H7 (cell line): ENCODE results near the gene TSGA10IP. TPM values are rescaled to one million over a fixed set of nuclear protein-coding genes. Genes with fewer than 3 reads are reported as not detected.

Source experiments
- DNase-seq: peaks from one replicate; pipeline ENCODE4 v3.0.0; 2012
- H3K27me3 ChIP-seq: 2 replicates; pipeline ENCODE4 v1.6.0; 2011; ENCODE audit warnings: mild to moderate bottlenecking, low read length; ENCODE audit not compliant: control insufficient read depth, insufficient read depth
- H3K36me3 ChIP-seq: replicated peaks from 2 replicates; pipeline ENCODE4 v1.5.1; 2011; ENCODE audit warnings: low read length; ENCODE audit not compliant: control insufficient read depth, insufficient read depth
- H3K4me3 ChIP-seq: 2 replicates; pipeline ENCODE4 v1.5.1; 2011; ENCODE audit warnings: low read depth, mild to moderate bottlenecking, control low read depth, low read length, moderate library complexity; ENCODE audit not compliant: insufficient read depth
- total RNA-seq: library from RNA; depleted of rRNA; stranded (reverse); fragments of >200 nt; shearing (Covaris generic); gene quantifications from 2 replicates; pipeline ENCODE4 v1.2.3, GENCODE V29; 2014

The TSGA10IP gene
- total RNA-seq, 1 experiment from 2014 or later, result 1.7 TPM

DNA sequence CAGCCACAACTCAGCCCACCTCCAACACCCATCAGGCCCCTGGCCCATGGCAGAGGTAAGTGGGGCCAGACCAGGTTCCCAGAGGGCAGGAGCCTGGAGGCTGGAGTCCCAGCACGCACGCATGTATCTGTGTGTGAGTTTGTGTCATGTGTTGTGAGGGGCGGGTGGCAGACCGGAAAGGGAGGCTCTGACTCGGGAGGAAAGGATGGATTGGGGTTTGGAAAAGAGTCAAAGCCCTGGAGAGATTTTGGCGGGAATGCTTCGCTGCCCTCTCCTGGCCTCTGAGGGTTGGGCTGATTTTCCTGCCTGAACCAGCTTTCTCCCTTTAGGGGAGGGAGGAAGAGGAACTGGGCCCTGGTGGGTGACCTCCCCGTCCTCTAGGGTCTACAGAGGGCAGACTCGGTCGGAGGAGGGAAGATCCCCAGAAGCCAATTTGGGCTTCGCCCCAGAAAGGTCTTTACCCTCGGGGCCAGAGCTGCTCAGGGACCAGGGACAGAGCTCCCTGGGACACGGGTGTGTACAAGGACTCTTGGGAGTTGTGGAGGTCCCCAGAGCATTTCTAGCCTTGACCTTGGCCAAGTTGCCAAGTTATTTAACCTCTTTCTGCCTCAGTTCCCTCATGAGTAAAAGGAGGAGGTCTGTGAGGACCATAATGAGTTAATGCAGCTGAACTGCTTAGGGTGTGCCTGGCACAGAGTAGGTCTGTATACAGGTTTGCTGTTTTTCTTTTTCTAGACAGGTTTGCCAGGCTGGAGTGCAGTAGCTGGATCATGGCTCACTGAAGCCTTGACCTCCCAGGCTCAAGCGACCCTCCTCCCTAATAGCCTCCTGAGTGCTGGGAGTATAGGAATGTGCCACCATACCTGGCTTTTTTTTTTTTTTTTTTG is 33.4 kb upstream of the TSGA10IP start:
- Histone ChIP-seq H3K27me3 (no peaks in the 10 kb centered on the region; the same call in 1 of the 2 replicates), H3K4me3 (no peak overlapping the region), H3K36me3 (no peaks in the 10 kb centered on the region)
- peak; percentile 89 for DNase-seq

DNA sequence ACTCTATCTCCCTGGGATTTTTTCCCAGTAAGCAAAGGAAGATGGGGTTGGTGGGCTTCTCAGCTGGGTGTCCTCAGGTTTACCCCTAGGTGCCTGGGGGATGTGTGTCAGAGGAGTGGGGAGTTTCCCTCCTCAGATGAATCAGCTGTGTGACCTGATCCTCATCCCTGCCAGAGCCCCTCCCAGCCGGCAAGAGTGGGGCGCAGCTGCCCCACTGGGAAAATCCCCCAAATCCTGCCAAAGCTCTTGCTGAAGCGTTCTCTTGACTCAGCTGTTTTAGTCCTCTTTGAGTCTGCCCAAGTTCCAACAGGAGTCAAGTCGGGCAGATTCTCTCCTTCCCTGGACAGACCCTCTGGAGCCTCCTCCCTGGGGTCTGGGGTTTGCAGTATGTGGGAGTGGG is 32.4 kb upstream of the TSGA10IP start:
- no peaks in the 10 kb centered on the region for H3K36me3 ChIP-seq
- no peak overlapping the region for H3K4me3 ChIP-seq
- DNase-seq, result peak; percentile 35
- no peaks in the 10 kb centered on the region; the same call in 1 of the 2 replicates for H3K27me3 ChIP-seq

DNA sequence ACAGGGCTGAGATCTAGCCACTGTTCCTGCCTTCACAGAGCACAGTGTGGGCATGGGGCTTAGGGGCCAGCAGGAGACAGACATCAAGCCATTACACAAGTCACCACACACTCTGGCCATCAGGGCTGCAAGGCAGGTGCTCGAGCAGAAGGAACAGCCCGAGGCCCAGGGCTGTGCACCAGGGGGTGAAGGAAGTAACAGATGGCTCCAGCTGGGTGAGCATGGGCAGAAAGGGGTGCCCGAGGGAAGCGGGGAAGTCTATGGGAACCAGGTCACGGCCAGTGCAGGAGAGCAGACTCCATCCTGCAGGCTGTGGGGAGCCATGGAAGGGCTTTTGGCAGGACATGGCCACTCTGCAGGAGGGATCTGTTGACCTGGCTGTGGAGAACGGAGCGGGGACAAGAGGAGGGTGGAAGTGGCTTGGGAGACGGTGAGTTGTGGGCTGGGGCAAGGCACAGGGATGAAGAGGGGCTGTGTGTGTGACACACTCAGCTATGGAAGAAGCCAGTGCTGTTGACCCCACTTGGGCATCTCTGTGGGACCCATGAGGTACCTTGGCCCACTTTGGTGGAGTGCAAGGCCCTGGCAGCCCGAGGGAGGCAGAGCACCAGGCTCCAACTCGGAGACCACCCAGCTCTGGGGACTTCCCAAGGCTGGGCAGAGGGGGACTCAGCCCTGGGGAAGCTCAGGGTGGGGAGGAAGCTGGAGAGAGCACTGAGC is 30.0 kb upstream of the TSGA10IP start:
- DNase-seq, result no peak
- Histone ChIP-seq H3K36me3 (no peaks in the 10 kb centered on the region), H3K4me3 (peak overlapping the region; percentile 22; the same call in 1 of the 2 replicates), H3K27me3 (no peaks in the 10 kb centered on the region)

DNA sequence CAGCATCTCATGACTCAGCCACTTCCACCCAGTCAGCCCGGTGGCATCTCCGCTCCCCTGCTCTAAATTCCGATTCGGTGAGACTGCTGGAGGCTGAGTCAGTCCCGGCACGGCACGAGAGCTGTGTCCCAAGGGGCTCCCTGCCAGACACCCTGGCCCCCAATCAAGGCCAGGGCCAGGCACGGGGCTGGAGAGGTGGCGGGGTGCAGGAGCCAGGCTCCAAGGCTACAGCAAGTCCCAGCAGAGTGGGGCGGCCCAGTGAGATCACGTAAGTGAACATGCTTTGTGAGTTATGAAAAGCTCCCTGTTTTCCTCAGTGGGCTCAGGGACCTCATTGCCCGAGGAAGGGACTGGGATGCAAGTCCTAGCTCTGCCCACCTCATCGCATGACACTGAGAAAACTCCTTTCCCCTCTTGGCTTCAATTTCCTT is 29.4 kb upstream of the TSGA10IP start:
- Histone ChIP-seq H3K4me3 (peak overlapping the region; percentile 22), H3K27me3 (no peaks in the 10 kb centered on the region), H3K36me3 (no peaks in the 10 kb centered on the region; the same call in 1 of the 2 replicates)
- peak; percentile 77 for DNase-seq

DNA sequence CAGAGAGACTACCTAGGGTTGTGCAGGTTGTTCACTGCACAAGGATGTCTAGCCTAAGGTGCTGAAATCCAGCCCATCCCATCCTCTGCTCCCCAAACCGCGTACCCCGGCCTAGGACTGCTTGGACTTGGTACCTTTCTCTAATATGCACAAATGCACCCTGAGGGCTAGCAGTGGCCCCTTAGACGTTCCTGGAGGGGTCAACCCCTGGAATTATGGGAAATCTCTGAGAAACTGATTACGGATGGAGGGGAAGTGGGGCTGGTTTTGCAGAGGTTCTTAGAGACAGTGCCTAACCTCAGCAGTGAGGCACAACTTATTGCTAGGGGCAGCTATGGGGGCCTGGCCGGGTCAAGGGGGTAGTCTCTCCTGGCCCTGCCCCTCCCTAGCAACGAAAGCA is 28.9 kb upstream of the TSGA10IP start:
- no peaks in the 10 kb centered on the region; the same call in 1 of the 2 replicates for H3K36me3 ChIP-seq
- DNase-seq, result no peak
- H3K27me3 ChIP-seq, result no peaks in the 10 kb centered on the region
- H3K4me3 ChIP-seq, result no peak overlapping the region; the same call in 1 of the 2 replicates

DNA sequence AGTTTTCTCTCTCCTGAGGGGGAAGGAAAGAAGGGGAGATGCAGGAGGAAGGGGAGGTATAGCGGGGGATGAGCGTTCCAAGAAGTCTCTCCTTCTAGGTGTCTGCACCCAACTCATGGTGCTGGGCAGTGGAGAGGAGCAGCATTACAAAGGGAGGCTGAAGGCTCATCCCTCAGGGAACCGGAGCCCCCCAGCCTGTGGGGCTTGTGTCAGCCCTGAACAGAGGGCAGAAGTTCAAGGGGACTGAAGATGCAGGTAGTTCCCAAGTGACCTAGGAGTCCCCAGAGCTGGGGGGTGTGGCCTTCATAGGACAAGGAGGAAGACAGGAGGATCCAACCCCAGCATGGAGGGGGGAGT is 28.2 kb upstream of the TSGA10IP start:
- Histone ChIP-seq H3K27me3 (no peaks in the 10 kb centered on the region), H3K4me3 (no peak overlapping the region), H3K36me3 (no peaks in the 10 kb centered on the region; the same call in 1 of the 2 replicates)
- no peak for DNase-seq

DNA sequence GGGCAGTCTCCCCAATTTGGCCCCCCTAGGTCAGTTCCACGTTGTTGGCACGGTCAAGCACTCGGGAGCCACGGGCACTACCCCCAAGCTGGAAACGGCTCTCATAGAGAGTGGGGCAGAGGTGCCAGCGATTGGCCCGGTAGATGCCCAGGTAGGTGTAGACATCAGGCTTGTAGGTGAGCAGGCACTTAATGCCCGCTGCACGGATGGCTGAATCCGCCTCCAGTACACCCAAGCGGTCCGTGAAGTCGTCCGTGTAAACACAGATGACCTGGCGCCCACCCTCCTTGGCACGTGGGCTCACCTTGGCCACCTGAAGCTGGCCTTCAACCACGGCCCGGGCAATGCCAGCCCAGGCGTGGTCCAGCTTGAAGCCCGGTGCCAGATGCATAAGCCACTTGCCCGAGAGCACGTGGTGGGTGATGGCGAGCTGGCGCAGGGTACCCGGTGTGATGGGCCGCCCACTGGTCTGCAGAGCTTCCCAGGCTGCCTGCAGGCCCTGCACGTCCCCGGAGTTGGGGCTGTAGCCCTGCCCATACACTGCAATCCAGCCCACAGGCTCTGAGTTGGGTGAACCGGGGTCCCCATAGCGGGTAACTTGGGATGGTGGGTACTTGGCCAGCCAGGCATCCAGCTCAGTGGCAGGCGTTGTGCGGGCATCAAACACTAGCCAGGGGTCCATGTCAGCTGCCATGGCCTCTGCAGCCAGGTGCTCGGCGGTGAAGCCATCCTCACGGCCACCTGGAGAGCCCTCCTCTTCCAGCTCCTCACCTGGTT is 27.7 kb upstream of the TSGA10IP start:
- DNase-seq, result no peak
- Histone ChIP-seq H3K36me3 (no peaks in the 10 kb centered on the region; the same call in none of the 2 replicates), H3K27me3 (no peaks in the 10 kb centered on the region), H3K4me3 (peak overlapping the region; percentile 90)

DNA sequence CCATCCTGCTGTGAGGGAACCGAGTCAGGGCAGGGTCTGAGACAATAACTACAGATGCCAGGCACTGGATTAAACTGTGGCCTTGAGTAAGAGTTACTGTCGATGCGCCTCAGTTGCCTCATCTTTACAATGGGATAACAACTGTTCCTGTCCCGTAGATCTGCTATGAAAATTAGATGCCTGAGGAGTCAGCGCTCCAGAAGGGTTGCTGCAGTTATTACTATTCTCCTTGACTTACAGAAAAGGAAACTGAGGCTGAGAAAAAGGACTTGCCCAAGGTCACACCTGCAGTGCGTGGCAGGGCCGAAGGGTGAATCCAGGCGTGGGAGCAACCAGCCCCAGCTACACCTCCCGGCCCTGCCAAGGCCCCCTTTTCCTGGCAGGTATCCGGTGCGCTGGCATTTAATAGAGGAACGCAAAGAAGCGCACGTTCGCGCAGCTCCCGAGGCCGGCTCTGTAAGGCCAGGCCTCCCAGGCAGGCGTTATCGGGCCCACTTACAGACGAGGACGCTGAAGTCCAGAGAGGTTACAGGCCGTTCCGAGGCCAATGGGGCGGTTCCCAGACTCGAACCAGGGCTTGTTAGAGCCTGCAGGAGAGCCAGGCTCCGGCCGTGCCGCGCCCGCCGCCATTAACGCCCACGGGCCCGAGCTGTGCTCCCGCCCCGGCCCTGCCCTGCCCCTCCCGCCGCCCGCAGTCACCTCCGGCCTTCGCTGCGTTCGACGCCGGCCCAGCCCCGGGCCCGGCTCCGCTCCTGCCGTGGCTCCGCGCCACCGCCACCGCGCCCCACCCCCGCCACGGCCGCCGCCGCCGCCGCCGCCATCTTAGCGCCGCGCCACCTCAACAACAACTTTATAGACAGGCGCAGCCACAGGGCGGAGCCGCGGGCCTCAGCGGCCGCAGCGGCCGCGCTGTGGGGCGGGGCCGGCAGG is 26.8 kb upstream of the TSGA10IP start, which contains the start of gene C11orf68:
Gene C11orf68, minus strand, starts transcription at position 852 of the 930 bp plus-strand sequence. Its CDS starts 31 bp downstream, at position 821.
- Histone ChIP-seq H3K27me3 (no peaks in the 10 kb centered on the region), H3K4me3 (peak within 1 kb of the TSS; percentile 90)
- no peak for DNase-seq

DNA sequence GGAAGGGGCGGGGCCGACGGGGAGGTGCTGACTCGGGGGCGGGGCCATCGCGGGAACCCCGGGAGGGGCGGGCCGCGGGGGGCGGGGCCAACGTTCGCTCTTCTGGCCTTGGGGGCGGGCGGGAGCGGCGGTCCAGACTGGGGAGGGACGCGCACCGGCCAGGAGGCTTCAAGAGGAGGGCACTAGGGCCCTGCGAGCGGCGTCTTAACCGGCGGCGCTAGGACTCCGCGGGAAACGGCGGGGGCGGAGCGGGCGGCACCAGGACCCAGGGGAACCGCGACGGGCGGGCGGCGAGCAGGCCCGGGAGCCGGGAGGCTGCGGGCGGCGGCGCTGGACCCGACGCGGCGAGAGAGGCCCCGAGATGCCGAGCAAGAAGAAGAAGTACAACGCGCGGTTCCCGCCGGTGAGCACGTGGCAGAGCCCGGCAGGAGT is 26.1 kb upstream of the TSGA10IP start, which contains the start of gene DRAP1:
Gene DRAP1, plus strand, starts transcription at position 286 of the 432 bp plus-strand sequence. Its CDS starts 76 bp downstream, at position 362.
- H3K36me3 ChIP-seq, result no peaks in the 10 kb centered on the region; the same call in none of the 2 replicates
- peak within 1 kb of the TSS; percentile 90 for H3K4me3 ChIP-seq
- peak; percentile 100 for DNase-seq
- H3K27me3 ChIP-seq, result no peaks in the 10 kb centered on the region

More for the DNA sequence above, 26.8 kb upstream of the TSGA10IP start, which contains the start of gene C11orf68:
- H3K36me3 ChIP-seq, result no peaks in the 10 kb centered on the region; the same call in none of the 2 replicates

DNA sequence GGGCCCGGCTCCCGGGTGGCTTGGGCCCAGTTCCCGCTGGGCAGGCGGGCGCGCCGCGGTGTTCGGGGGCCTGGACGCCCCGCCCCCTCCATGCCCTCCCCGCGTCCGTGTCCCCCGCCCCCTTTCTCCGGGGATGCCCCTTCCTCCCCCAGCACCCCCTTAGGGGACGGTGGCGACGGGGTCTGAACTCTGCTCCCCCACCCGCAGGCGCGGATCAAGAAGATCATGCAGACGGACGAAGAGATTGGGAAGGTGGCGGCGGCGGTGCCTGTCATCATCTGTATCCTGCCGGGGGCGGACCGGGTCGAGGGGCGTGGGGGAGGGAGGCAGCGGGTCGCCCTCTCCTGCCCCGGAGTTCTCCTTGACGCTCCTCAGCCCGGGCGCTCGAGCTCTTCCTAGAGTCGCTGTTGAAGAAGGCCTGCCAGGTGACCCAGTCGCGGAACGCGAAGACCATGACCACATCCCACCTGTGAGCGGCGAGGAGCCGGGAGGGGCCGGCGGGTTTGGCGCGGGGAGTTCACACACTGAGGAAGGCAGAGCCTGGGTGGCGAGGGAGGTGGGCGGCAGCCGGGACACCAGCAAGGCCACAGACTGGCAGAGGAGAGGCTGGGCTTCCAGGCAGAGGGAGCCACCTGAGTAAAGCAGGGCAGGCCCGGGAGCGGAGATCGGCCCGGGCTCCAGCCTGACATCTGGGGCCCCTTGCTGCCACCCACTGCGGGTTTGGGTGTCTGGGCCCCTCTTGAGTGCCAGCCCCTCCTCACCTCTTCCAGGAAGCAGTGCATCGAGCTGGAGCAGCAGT is 25.5 kb upstream of the TSGA10IP start:
- no peaks in the 10 kb centered on the region for H3K27me3 ChIP-seq
- peak overlapping the region; percentile 88 for H3K4me3 ChIP-seq
- no peaks in the 10 kb centered on the region; the same call in none of the 2 replicates for H3K36me3 ChIP-seq
- peak; percentile 91 for DNase-seq

DNA sequence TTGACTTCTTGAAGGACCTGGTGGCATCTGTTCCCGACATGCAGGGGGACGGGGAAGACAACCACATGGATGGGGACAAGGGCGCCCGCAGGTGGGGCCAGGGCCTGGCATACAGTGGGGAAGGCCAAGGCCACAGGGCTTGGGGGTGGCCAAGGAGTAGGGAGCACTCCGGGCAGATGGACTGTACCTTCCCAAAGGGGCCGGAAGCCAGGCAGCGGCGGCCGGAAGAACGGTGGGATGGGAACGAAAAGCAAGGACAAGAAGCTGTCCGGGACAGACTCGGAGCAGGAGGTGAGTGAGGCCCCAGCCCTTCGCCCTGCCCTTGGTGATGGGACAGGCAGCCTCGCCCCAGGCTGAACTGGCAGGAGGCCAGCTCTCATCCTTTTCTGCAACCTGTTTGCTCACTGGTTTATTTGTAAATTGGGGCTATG is 24.9 kb upstream of the TSGA10IP start:
- H3K27me3 ChIP-seq, result no peaks in the 10 kb centered on the region
- DNase-seq, result no peak
- no peaks in the 10 kb centered on the region; the same call in none of the 2 replicates for H3K36me3 ChIP-seq
- H3K4me3 ChIP-seq, result peak overlapping the region; percentile 88

DNA sequence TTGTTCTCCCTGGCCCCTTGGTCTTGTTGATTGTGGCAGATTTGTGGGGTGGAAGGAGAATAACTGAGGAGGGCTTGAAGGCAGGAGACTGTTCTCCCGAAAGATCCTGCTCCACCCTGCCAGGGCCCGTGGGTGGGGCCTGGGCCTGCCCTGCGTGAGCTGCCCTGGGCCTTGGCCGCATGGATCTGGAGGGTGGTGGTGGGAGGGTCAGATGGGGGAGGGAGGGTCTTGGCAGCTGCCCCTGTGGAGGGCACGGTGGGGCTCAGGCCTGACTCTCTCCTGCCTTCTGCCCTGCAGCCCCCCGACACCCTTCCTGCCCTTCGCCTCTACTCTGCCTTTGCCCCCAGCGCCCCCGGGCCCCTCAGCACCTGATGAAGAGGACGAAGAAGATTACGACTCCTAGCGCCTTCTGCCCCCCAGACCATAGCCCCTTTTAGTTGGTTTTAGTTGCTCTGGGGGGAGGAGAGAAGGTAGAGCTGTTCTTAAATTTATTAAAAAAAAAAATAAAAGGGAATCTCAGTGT is 24.2 kb upstream of the TSGA10IP start:
- no peak for DNase-seq
- no peaks in the 10 kb centered on the region for H3K27me3 ChIP-seq
- no peak overlapping the region for H3K4me3 ChIP-seq
- H3K36me3 ChIP-seq, result no peaks in the 10 kb centered on the region; the same call in none of the 2 replicates
